CD4-positive, alpha-beta T cell treated with Interleukin-21 for 1 hour (primary cell): ENCODE data around the gene C19orf47.
"Not testable (repeated sequence)": the region's sequence is repeated elsewhere in the genome, so short reads cannot be mapped to it uniquely, and the experiment has no call there.

ENCODE experiments used
- DNase-seq: peaks from one replicate; pipeline ENCODE4 v3.0.0-alpha.2; 2020

C19orf47 gene

GRCh38 chr19:40342644-40343311 lies 5.4 kb downstream of the C19orf47 start:
- no peak for DNase-seq

- DNase-seq = no peak
Measured at GRCh38 chr19:40341601-40342482, 6.4 kb downstream of the C19orf47 start.

GRCh38 chr19:40339018-40339728 lies 9.0 kb downstream of the C19orf47 start:
- no peak for DNase-seq

- DNase-seq = no peak
Measured at GRCh38 chr19:40337594-40337993, 10.6 kb downstream of the C19orf47 start.

- DNase-seq = no peak
Measured at GRCh38 chr19:40337107-40337506, 11.1 kb downstream of the C19orf47 start.

GRCh38 chr19:40336601-40336900 lies 11.6 kb downstream of the C19orf47 start:
- DNase-seq = no peak

GRCh38 chr19:40335855-40336600 lies 12.2 kb downstream of the C19orf47 start:
- no peak for DNase-seq

GRCh38 chr19:40335101-40335500 lies 13.1 kb downstream of the C19orf47 start:
- DNase-seq = no peak

GRCh38 chr19:40333083-40333482 lies 15.1 kb downstream of the C19orf47 start:
- not testable (repeated sequence) for DNase-seq

GRCh38 chr19:40332669-40333068 lies 15.5 kb downstream of the C19orf47 start:
- DNase-seq = no peak

- DNase-seq = no peak
Measured at GRCh38 chr19:40331052-40331451, 17.1 kb downstream of the C19orf47 start.

- DNase-seq = no peak
Measured at GRCh38 chr19:40326201-40326600, 22.0 kb downstream of the C19orf47 start.

- DNase-seq = no peak
Measured at GRCh38 chr19:40323705-40324104, 24.5 kb downstream of the C19orf47 start.

GRCh38 chr19:40322951-40323615 lies 25.1 kb downstream of the C19orf47 start:
- DNase-seq = no peak

- no peak for DNase-seq
Measured at GRCh38 chr19:40322271-40322610, 26.0 kb downstream of the C19orf47 start.

- DNase-seq = no peak
Measured at GRCh38 chr19:40321566-40322270, 26.5 kb downstream of the C19orf47 start.

- no peak for DNase-seq
Measured at GRCh38 chr19:40321076-40321475, 27.1 kb downstream of the C19orf47 start.

- DNase-seq = no peak
Measured at GRCh38 chr19:40320558-40320935, 27.6 kb downstream of the C19orf47 start.

GRCh38 chr19:40317338-40317737 lies 30.9 kb downstream of the C19orf47 start:
- no peak for DNase-seq

- DNase-seq = no peak
Measured at GRCh38 chr19:40315812-40316470, 32.3 kb downstream of the C19orf47 start.

GRCh38 chr19:40314656-40315055 lies 33.5 kb downstream of the C19orf47 start:
- no peak for DNase-seq
